Hepatocyte (in vitro differentiated cells): ENCODE results near the gene UHRF2.

Experiments
- CTCF ChIP-seq: fragments of 200-600 bp; sonication (generic); IDR thresholded peaks from 2 replicates; pipeline ENCODE4 v1.5.1; 2016; ENCODE audit warnings: antibody characterized with exemption, mild to moderate bottlenecking; ENCODE audit not compliant: poor library complexity
- EZH2 ChIP-seq: fragments of 200-600 bp; sonication (generic); IDR thresholded peaks from 2 replicates; pipeline ENCODE4 v1.6.1; 2016; ENCODE audit warnings: antibody characterized with exemption, mild to moderate bottlenecking, borderline replicate concordance
- EZH2phosphoT487 ChIP-seq: fragments of 200-600 bp; sonication (generic); IDR thresholded peaks from one replicate; pipeline ENCODE4 v1.6.1; 2018; ENCODE audit warnings: antibody characterized with exemption, mild to moderate bottlenecking, low read depth, moderate library complexity; ENCODE audit not compliant: unreplicated experiment, severe bottlenecking

GRCh38 chr9:6415266-6415665 lies 2.3 kb downstream of the UHRF2 start:
- TF ChIP-seq CTCF (no peak), EZH2 (no peak), EZH2phosphoT487 (no peak)
